Karpas-422 (cell line): Measurements from ENCODE around the gene CDC42EP1. TPM values are rescaled to one million over a fixed set of nuclear protein-coding genes. Genes with fewer than 3 reads are reported as not detected.

Source experiments
- DNase-seq: peaks from one replicate; pipeline ENCODE4 v3.0.0-alpha.2; 2015
- H2AFZ ChIP-seq: fragments of 200-600 bp; sonication (generic); 2 replicates; pipeline ENCODE4 v1.6.1; 2014; ENCODE audit warnings: antibody characterized with exemption, low read length, mixed read lengths
- H3K27ac ChIP-seq: fragments of 200-600 bp; sonication (generic); 2 replicates; pipeline ENCODE4 v1.5.1; 2014; ENCODE audit warnings: mild to moderate bottlenecking, low read length, moderate library complexity
- H3K27me3 ChIP-seq: fragments of 200-600 bp; sonication (generic); 2 replicates; pipeline ENCODE4 v1.6.1; 2014; ENCODE audit warnings: low read length, mixed read lengths
- H3K36me3 ChIP-seq: fragments of 200-600 bp; sonication (generic); 2 replicates; pipeline ENCODE4 v1.6.1; 2014; ENCODE audit warnings: low read length, mixed read lengths; ENCODE audit not compliant: insufficient read depth
- H3K4me1 ChIP-seq: fragments of 200-600 bp; sonication (generic); 2 replicates; pipeline ENCODE4 v1.6.1; 2014; ENCODE audit warnings: mild to moderate bottlenecking, low read length, mixed read lengths
- H3K4me2 ChIP-seq: fragments of 200-600 bp; sonication (generic); 2 replicates; pipeline ENCODE4 v1.6.1; 2014; ENCODE audit warnings: low read length, low read depth, mild to moderate bottlenecking; ENCODE audit not compliant: poor library complexity, severe bottlenecking
- H3K4me3 ChIP-seq: fragments of 200-600 bp; sonication (generic); 2 replicates; pipeline ENCODE4 v1.5.1; 2014; ENCODE audit warnings: mild to moderate bottlenecking, antibody characterized with exemption, low read length, mixed read lengths
- H3K79me2 ChIP-seq: fragments of 200-600 bp; sonication (generic); 2 replicates; pipeline ENCODE4 v1.6.1; 2014; ENCODE audit warnings: mild to moderate bottlenecking, low read length, mixed read lengths
- H3K9ac ChIP-seq: fragments of 200-600 bp; sonication (generic); 2 replicates; pipeline ENCODE4 v1.6.0; 2014; ENCODE audit warnings: low read length
- H3K9me2 ChIP-seq: fragments of 200-600 bp; sonication (generic), shearing (Covaris generic); replicated peaks from 2 replicates; pipeline ENCODE4 v1.6.0; 2014; ENCODE audit warnings: mild to moderate bottlenecking, low read length, moderate library complexity; ENCODE audit not compliant: insufficient read depth
- H3K9me3 ChIP-seq: fragments of 300-700, 200-600 bp; sonication (generic); 2 replicates; pipeline ENCODE4 v1.6.1; 2014; ENCODE audit warnings: low read length, mixed read lengths
- H4K20me1 ChIP-seq: fragments of 200-600 bp; sonication (generic); 2 replicates; pipeline ENCODE4 v1.6.1; 2014; ENCODE audit warnings: mild to moderate bottlenecking, antibody characterized with exemption, low read length, low read depth; ENCODE audit not compliant: insufficient read depth
- total RNA-seq: library from RNA; depleted of rRNA; stranded (reverse); fragments of >200 nt; shearing (Covaris generic); gene quantifications from 2 replicates; pipeline ENCODE4 v1.2.3, GENCODE V29; 2014; ENCODE audit warnings: low replicate concordance

CDC42EP1 gene
- total RNA-seq, 1 experiment from 2014 or later: not detected

- no peaks in the 10 kb centered on the region for H3K4me1 ChIP-seq
- no peaks in the 10 kb centered on the region for H4K20me1 ChIP-seq
- no peaks in the 10 kb centered on the region for H3K36me3 ChIP-seq
- no peak overlapping the region for H3K4me2 ChIP-seq
- H2AFZ ChIP-seq: no peak overlapping the region
- no peaks in the 10 kb centered on the region for H3K27me3 ChIP-seq
- H3K9ac ChIP-seq: no peak overlapping the region
- no peak overlapping the region for H3K27ac ChIP-seq
- H3K79me2 ChIP-seq: no peaks in the 10 kb centered on the region
- no peak for DNase-seq
- no peak overlapping the region for H3K4me3 ChIP-seq
- no peaks in the 10 kb centered on the region for H3K9me3 ChIP-seq
- H3K9me2 ChIP-seq: no peaks in the 10 kb centered on the region
These were observed 8.3 kb upstream of the CDC42EP1 start for GRCh38 chr22:37551981-37552380.

DNA sequence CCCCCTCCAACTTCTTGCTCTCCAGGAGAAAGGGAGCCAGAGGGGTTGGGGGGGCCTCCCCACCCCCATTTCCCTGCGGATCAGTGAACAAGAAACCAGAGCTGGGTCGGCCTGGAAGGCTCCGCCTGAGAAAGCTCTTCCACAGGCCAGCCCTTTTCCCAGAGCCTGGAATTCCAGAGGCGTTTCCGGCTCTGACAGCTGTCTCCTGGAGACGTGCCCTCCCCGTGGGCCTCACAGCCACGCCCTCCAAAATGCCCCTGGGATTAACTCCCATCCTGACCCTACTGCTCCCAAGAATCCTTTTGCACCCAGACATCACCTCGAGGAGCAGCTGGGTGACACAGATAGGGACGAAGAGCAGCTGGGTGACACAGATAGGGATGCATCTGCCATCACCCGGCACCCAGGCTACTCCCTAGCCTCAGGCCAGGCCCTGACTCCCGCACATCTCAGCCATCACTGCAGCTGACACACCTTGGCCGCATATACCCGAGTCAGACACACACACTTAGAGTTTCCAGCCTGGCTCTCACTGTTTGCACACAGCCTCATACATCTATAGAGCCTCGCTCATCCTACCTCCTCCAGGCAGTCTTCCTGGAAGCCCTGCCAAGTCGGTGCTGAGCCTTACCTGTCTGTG is 7.6 kb upstream of the CDC42EP1 start:
- Histone ChIP-seq H3K4me3 (no peak overlapping the region), H3K4me1 (no peaks in the 10 kb centered on the region), H3K9ac (no peak overlapping the region), H3K27me3 (no peaks in the 10 kb centered on the region), H3K36me3 (no peaks in the 10 kb centered on the region), H3K9me2 (no peaks in the 10 kb centered on the region), H3K4me2 (no peak overlapping the region), H2AFZ (no peak overlapping the region), H3K79me2 (no peaks in the 10 kb centered on the region), H3K9me3 (no peaks in the 10 kb centered on the region), H3K27ac (no peak overlapping the region), H4K20me1 (no peaks in the 10 kb centered on the region)
- DNase-seq: no peak

GRCh38 chr22:37553725-37554124 is 6.6 kb upstream of the CDC42EP1 start:
- Histone ChIP-seq H3K79me2 (no peaks in the 10 kb centered on the region), H4K20me1 (no peaks in the 10 kb centered on the region)

GRCh38 chr22:37555029-37555428 is 5.3 kb upstream of the CDC42EP1 start:
- Histone ChIP-seq H3K9ac (no peak overlapping the region), H3K9me2 (no peaks in the 10 kb centered on the region)

More at GRCh38 chr22:37553725-37554124, 6.6 kb upstream of the CDC42EP1 start:
- H3K9me3 ChIP-seq: no peaks in the 10 kb centered on the region
- H3K4me3 ChIP-seq: no peak overlapping the region
- no peaks in the 10 kb centered on the region for H3K27me3 ChIP-seq
- no peak overlapping the region for H3K4me2 ChIP-seq
- H2AFZ ChIP-seq: no peak overlapping the region
- no peak overlapping the region for H3K9ac ChIP-seq
- H3K36me3 ChIP-seq: no peaks in the 10 kb centered on the region
- no peaks in the 10 kb centered on the region for H3K9me2 ChIP-seq
- no peak overlapping the region for H3K27ac ChIP-seq
- no peak for DNase-seq
- no peaks in the 10 kb centered on the region for H3K4me1 ChIP-seq

DNA sequence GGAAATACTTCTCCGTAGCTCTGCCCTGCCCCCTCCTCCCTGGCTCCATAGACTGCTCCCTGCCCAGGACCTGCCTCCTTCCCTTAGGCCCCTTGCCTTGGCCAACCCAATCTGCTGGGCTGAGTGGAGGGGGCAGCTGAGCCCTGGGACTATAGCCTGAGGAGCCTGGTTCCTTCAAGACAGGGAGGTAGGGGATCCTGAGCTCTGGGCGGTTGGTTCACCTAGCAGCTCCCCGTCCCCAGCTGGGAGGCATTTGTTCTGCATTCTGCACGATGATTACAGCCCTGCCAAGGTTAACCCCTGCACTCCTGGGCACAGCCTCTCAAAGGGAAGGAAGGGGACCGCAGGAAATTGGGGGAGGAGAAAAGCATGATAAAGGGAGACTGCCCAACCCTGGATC is 3.6 kb upstream of the CDC42EP1 start:
- Histone ChIP-seq H4K20me1 (no peaks in the 10 kb centered on the region), H3K4me2 (no peak overlapping the region), H3K9ac (no peak overlapping the region), H3K79me2 (no peaks in the 10 kb centered on the region), H2AFZ (no peak overlapping the region), H3K27ac (no peak overlapping the region), H3K4me3 (no peak overlapping the region), H3K9me2 (no peaks in the 10 kb centered on the region), H3K36me3 (no peaks in the 10 kb centered on the region), H3K4me1 (no peaks in the 10 kb centered on the region), H3K27me3 (no peaks in the 10 kb centered on the region), H3K9me3 (no peaks in the 10 kb centered on the region)
- DNase-seq: peak; percentile 62

More at GRCh38 chr22:37555029-37555428, 5.3 kb upstream of the CDC42EP1 start:
- no peak overlapping the region for H3K4me2 ChIP-seq
- no peak overlapping the region for H2AFZ ChIP-seq
- H3K27me3 ChIP-seq: no peaks in the 10 kb centered on the region
- H3K4me3 ChIP-seq: no peak overlapping the region
- H4K20me1 ChIP-seq: no peaks in the 10 kb centered on the region
- DNase-seq: no peak
- no peaks in the 10 kb centered on the region for H3K79me2 ChIP-seq
- no peaks in the 10 kb centered on the region for H3K36me3 ChIP-seq
- H3K9me3 ChIP-seq: no peaks in the 10 kb centered on the region
- no peak overlapping the region for H3K27ac ChIP-seq
- no peaks in the 10 kb centered on the region for H3K4me1 ChIP-seq

- H3K4me3 ChIP-seq: no peak overlapping the region
- no peak overlapping the region for H2AFZ ChIP-seq
- no peak overlapping the region for H3K9ac ChIP-seq
- no peaks in the 10 kb centered on the region for H3K79me2 ChIP-seq
- no peaks in the 10 kb centered on the region for H3K36me3 ChIP-seq
- no peaks in the 10 kb centered on the region for H3K27me3 ChIP-seq
- no peaks in the 10 kb centered on the region for H4K20me1 ChIP-seq
- no peaks in the 10 kb centered on the region for H3K9me2 ChIP-seq
- no peaks in the 10 kb centered on the region for H3K4me1 ChIP-seq
- H3K4me2 ChIP-seq: no peak overlapping the region
- no peak for DNase-seq
- H3K27ac ChIP-seq: no peak overlapping the region
- H3K9me3 ChIP-seq: no peaks in the 10 kb centered on the region
These were observed 2.8 kb upstream of the CDC42EP1 start for GRCh38 chr22:37557321-37558001.

DNA sequence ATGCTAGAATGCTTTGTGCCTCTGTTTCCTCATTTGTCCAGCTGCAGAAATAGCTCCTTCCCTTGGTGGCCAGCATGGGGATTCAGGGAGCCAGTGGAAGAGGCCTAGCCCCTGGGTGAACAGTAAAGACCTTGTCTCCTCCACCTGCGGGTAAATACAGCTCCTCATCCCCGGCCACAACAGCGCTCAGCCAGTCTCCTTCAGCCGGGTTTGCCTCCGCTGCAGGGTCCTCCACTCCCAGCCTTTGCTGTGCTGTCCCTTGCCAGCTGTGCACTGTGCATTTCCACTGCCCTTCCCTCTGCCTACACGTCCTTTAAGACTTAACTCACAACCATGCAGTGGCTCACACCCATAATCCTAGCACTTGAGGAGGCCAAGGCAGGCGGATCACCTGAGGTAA is 1.5 kb upstream of the CDC42EP1 start:
- Histone ChIP-seq H3K4me3 (no peak overlapping the region), H3K9ac (no peak overlapping the region), H3K4me1 (peaks cover 8% of the 10 kb centered on the region), H3K27ac (no peak overlapping the region), H3K36me3 (no peaks in the 10 kb centered on the region), H3K9me2 (no peaks in the 10 kb centered on the region), H3K4me2 (no peak overlapping the region), H3K79me2 (no peaks in the 10 kb centered on the region), H2AFZ (no peak overlapping the region), H3K9me3 (no peaks in the 10 kb centered on the region), H4K20me1 (no peaks in the 10 kb centered on the region), H3K27me3 (no peaks in the 10 kb centered on the region)
- DNase-seq: no peak

DNA sequence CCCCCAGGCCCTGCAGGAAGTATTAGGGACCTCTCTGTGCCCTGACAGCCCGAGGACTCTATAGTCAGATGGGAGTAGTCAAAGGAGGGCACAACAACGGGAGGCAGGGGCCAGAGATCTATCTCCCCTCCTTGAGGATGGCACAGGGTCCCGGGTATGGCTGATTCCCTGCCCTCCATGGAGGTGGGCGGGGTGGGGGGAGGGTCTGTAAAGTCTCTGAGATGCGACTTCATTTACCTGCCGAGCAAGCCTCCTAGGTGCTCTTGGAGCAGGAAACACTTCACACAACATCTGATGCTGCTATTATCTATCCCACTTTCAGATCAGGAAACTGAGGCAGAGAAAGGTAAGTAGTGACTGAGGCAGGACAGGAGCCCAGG is 769 bp upstream of the CDC42EP1 start:
- Histone ChIP-seq H3K4me2 (no peak overlapping the region), H3K79me2 (no peaks in the 10 kb centered on the region), H3K9me3 (no peaks in the 10 kb centered on the region), H2AFZ (no peak overlapping the region), H3K27me3 (no peaks in the 10 kb centered on the region), H3K4me1 (peaks cover 10% of the 10 kb centered on the region), H3K4me3 (no peak overlapping the region), H3K36me3 (no peaks in the 10 kb centered on the region), H4K20me1 (no peaks in the 10 kb centered on the region), H3K9me2 (no peaks in the 10 kb centered on the region), H3K27ac (no peak overlapping the region), H3K9ac (no peak overlapping the region)
- no peak for DNase-seq
